D341Med (cell line): ENCODE results near the gene EPS8.

Experiments
- DNase-seq: peaks from one replicate; pipeline ENCODE4 v3.0.0; 2012; ENCODE audit warnings: low spot score

EPS8 gene

GRCh38 chr12:15789220-15790171, at the start of gene EPS8:
EPS8 (minus strand) TSS chr12:15789388; CDS start chr12:15682951, 106,437 bp downstream.
- DNase-seq = peak; percentile 98

GRCh38 chr12:15837141-15837790, 48.1 kb upstream of the EPS8 start:
- DNase-seq = no peak

GRCh38 chr12:15834575-15834974, 45.4 kb upstream of the EPS8 start:
- no peak for DNase-seq

GRCh38 chr12:15831315-15831978, 42.3 kb upstream of the EPS8 start:
- DNase-seq = no peak

GRCh38 chr12:15830538-15830937, 41.4 kb upstream of the EPS8 start:
- DNase-seq = no peak

GRCh38 chr12:15829949-15830348, 40.8 kb upstream of the EPS8 start:
- DNase-seq = no peak

GRCh38 chr12:15829255-15829654, 40.1 kb upstream of the EPS8 start:
- no peak for DNase-seq

GRCh38 chr12:15827136-15827535, 37.9 kb upstream of the EPS8 start:
- DNase-seq = no peak

GRCh38 chr12:15824516-15824915, 35.3 kb upstream of the EPS8 start:
- no peak for DNase-seq

GRCh38 chr12:15823360-15824128, 34.4 kb upstream of the EPS8 start:
- no peak for DNase-seq

GRCh38 chr12:15819644-15820437, 30.7 kb upstream of the EPS8 start:
- DNase-seq = no peak

GRCh38 chr12:15818418-15818817, 29.2 kb upstream of the EPS8 start:
- no peak for DNase-seq

- no peak for DNase-seq
Observed at GRCh38 chr12:15815730-15816129, 26.5 kb upstream of the EPS8 start.

- DNase-seq = no peak
Observed at GRCh38 chr12:15811214-15812127, 22.3 kb upstream of the EPS8 start.

GRCh38 chr12:15808652-15809051, 19.5 kb upstream of the EPS8 start:
- DNase-seq = no peak

GRCh38 chr12:15808250-15808649, 19.1 kb upstream of the EPS8 start:
- DNase-seq = no peak

- DNase-seq = no peak
Observed at GRCh38 chr12:15806826-15807225, 17.6 kb upstream of the EPS8 start.

GRCh38 chr12:15801770-15802744, 12.9 kb upstream of the EPS8 start:
- no peak for DNase-seq

- DNase-seq = no peak
Observed at GRCh38 chr12:15800278-15800677, 11.1 kb upstream of the EPS8 start.
